ENCODE data around the gene TMEM270.
"Not testable (repeated sequence)": the region's sequence is repeated elsewhere in the genome, so short reads cannot be mapped to it uniquely, and the experiment has no call there.

The TMEM270 gene

DNA sequence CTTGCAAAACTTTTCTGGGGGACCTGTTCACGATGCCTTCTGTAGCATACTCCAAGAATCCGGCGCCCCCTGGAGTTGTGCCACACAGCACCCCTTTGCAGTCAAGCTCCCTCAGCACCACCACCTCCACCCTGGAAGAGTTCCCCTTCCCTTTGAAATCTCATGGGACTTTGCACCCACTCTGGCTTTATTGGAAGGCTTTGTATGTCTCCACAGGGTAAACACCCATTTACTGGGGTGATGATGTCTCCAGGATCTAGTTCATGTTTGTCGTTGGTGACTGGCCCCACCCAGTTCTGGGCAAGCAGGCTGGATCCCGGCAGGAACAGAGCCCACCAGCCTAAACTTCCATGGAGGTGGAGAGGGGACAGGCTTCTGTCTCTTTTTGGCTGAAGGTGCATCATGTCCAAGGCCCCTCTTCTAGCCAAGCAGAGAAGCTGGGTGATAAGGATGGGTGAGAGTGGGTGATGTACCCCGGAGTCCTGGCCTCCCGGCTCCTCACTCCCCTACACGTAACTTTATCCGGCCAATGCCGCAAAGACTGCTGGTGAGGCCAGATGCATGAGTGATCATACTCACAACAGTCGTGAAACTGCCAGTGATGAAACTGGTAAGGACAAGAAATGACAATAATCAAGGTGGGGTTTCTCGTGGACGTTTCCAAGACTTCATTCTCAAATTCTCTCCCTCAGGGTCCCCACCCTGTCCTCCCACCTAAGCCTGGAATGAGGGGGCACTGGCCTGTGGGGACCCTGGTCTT is 30.9 kb upstream of the TMEM270 start:
- H3K4me3 Mint-ChIP-seq = no peak overlapping the region

DNA sequence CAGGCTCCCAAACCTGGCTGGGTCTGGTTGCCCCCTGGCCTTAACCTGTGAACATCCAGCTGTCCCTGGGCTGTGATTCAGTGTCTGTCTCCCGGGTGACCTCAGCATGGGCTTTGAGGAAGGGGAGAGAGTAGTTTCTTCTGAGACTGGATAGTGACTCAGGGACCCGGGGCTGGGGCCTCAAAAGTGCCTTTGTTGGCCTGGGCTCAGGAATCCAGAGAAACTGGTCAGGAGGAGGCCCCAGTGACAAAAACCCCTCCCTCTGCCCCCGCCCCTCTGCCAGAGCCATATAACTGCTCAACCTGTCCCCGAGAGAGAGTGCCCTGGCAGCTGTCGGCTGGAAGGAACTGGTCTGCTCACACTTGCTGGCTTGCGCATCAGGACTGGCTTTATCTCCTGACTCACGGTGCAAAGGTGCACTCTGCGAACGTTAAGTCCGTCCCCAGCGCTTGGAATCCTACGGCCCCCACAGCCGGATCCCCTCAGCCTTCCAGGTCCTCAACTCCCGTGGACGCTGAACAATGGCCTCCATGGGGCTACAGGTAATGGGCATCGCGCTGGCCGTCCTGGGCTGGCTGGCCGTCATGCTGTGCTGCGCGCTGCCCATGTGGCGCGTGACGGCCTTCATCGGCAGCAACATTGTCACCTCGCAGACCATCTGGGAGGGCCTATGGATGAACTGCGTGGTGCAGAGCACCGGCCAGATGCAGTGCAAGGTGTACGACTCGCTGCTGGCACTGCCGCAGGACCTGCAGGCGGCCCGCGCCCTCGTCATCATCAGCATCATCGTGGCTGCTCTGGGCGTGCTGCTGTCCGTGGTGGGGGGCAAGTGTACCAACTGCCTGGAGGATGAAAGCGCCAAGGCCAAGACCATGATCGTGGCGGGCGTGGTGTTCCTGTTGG is 30.0 kb upstream of the TMEM270 start, which contains the start of gene CLDN4:
CLDN4 (plus strand) TSS at position 316 of the 903 bp plus-strand sequence; CDS start at position 522, 206 bp downstream.
- peak within 1 kb of the TSS in 1 of 2 donors; percentile 17 for H3K27ac Mint-ChIP-seq

More for the DNA sequence above, 30.9 kb upstream of the TMEM270 start:
- Mint-ChIP-seq H3K9me3 (no peaks in the 10 kb centered on the region), H3K27me3 (peaks cover 41% of the 10 kb centered on the region), H3K4me1 (peaks cover 33% of the 10 kb centered on the region), H3K27ac (peak overlapping the region in 1 of 2 donors; percentile 17)
- DNase-seq (no peak), ATAC-seq (no peak)

DNA sequence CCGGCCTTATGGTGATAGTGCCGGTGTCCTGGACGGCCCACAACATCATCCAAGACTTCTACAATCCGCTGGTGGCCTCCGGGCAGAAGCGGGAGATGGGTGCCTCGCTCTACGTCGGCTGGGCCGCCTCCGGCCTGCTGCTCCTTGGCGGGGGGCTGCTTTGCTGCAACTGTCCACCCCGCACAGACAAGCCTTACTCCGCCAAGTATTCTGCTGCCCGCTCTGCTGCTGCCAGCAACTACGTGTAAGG is 29.4 kb upstream of the TMEM270 start:
- ATAC-seq = no peak
- Mint-ChIP-seq H3K27me3 (peaks cover 34% of the 10 kb centered on the region), H3K4me3 (no peak overlapping the region), H3K9me3 (no peaks in the 10 kb centered on the region), H3K4me1 (peaks cover 33% of the 10 kb centered on the region), H3K27ac (no peak overlapping the region)
- DNase-seq = no peak

More for the DNA sequence above, 30.0 kb upstream of the TMEM270 start, which contains the start of gene CLDN4:
- Mint-ChIP-seq H3K9me3 (no peaks in the 10 kb centered on the region), H3K4me1 (peaks cover 33% of the 10 kb centered on the region), H3K4me3 (no peak within 1 kb of the TSS), H3K27me3 (peaks cover 40% of the 10 kb centered on the region)
- ATAC-seq = no peak
- no peak for DNase-seq

DNA sequence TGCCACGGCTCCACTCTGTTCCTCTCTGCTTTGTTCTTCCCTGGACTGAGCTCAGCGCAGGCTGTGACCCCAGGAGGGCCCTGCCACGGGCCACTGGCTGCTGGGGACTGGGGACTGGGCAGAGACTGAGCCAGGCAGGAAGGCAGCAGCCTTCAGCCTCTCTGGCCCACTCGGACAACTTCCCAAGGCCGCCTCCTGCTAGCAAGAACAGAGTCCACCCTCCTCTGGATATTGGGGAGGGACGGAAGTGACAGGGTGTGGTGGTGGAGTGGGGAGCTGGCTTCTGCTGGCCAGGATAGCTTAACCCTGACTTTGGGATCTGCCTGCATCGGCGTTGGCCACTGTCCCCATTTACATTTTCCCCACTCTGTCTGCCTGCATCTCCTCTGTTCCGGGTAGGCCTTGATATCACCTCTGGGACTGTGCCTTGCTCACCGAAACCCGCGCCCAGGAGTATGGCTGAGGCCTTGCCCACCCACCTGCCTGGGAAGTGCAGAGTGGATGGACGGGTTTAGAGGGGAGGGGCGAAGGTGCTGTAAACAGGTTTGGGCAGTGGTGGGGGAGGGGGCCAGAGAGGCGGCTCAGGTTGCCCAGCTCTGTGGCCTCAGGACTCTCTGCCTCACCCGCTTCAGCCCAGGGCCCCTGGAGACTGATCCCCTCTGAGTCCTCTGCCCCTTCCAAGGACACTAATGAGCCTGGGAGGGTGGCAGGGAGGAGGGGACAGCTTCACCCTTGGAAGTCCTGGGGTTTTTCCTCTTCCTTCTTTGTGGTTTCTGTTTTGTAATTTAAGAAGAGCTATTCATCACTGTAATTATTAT is 28.9 kb upstream of the TMEM270 start:
- no peak for ATAC-seq
- Mint-ChIP-seq H3K27me3 (peaks cover 28% of the 10 kb centered on the region), H3K4me1 (peaks cover 28% of the 10 kb centered on the region), H3K9me3 (no peaks in the 10 kb centered on the region), H3K27ac (no peak overlapping the region), H3K4me3 (no peak overlapping the region)
- DNase-seq = no peak

DNA sequence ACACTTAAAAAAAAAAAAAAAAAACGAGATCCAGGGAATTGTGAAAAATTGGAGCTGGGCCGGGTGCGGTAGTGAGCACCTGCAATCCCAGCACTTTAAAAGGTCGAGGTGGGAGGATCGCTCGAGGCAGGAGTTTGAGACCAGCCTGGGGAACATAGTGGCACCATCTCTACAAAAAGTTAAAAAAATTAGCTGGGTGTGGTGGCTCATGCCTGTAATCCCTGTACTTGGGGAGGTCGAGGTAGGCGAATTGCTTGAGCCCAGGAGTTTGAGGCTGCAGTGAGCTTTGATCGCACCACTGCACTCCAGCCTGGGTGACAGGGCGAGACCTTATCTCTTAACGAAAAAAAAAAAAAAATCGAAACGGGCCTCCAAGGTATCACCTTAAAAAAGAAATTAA is 28.2 kb upstream of the TMEM270 start:
- H3K4me3 Mint-ChIP-seq = no peak overlapping the region
- H3K27ac Mint-ChIP-seq = no peak overlapping the region
- H3K4me1 Mint-ChIP-seq = peaks cover 20% of the 10 kb centered on the region
- H3K9me3 Mint-ChIP-seq = no peaks in the 10 kb centered on the region
- no peak for ATAC-seq
- peaks cover 21% of the 10 kb centered on the region for H3K27me3 Mint-ChIP-seq
- DNase-seq = no peak

DNA sequence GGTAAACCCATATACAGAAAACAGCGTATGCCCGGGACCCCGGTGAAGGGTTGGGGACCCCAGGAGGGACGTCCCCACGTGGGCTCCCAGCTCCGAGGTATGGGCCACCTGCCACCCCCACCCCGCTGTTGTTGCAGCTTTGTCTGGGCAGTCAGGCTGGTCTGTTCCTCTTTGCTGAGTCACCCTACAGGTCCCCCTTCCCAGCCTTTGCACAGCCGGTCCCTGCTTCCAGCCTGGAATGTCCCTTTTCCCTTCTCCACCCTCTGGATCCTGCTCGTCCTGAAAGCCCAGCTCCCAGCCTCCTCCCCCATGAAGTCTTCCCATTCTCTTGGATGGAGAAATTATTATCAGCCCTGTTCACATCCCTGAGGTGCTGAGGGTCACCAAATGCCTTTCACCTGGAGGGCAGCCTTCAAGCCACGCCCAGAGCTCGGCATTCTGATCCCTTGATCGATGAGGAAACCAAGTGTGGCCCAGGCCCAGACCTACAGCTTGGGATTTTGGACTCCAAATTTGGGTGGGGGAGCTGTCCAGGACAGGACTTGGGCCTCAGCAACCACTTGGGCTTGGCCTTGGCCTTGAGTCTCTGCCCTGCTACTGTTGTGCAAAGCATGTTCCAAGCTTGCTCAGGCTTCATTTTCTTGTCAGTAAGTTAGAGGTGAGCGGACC is 27.6 kb upstream of the TMEM270 start:
- Mint-ChIP-seq H3K27me3 (peaks cover 18% of the 10 kb centered on the region), H3K27ac (no peak overlapping the region), H3K4me3 (no peak overlapping the region), H3K9me3 (no peaks in the 10 kb centered on the region), H3K4me1 (peaks cover 14% of the 10 kb centered on the region)
- ATAC-seq = no peak
- DNase-seq = no peak

DNA sequence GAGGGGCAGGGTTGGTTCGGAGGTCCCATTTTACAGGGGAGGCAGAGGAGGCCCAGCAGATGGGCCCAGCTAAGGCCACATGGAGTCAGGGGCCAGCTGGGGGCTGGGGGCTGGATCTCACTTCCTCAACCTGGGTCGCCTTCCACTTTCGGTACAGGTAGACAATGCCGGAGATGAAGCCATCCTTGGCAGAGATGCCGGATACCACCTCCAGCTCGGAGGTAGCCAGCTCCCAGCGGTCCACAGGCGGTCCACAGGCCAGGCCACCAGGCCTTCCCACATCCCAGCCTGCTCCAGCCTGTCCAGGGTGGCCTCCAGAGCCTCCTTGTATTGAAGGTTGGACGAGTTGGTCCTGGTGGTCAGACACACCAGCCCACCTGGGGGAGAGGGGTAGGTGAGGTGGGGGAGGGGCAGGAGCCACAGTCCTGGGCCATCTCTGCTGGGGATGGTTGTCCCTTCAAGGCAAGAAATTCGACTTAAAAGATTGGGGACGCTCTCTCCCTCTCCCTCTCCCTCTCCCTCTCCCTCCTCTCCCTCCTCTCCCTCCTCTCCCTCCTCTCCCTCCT is 26.2 kb upstream of the TMEM270 start:
- H3K27ac Mint-ChIP-seq = no peak overlapping the region
- no peak for DNase-seq
- H3K4me3 Mint-ChIP-seq = no peak overlapping the region
- ATAC-seq = no peak
- peaks cover 10% of the 10 kb centered on the region for H3K4me1 Mint-ChIP-seq
- H3K9me3 Mint-ChIP-seq = no peaks in the 10 kb centered on the region
- peaks cover 6% of the 10 kb centered on the region for H3K27me3 Mint-ChIP-seq

DNA sequence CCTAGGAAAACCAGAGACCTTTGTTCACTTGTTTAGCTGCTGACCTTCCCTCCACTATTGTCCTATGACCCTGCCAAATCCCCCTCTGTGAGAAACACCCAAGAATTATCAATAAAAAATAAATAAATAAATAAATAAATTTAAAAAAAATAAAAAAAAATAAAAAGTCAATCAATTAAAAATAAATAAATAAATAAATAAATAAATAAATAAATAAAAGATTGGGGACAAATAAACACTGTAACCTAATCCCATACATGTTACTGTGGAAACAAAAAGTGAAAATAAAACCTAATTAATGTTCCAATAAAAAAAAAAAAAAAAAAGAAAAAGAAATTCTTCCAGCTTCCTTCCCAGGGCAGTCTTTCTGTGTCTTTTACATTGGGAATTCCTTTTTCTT is 23.8 kb upstream of the TMEM270 start:
- not testable (repeated sequence) for DNase-seq, H3K4me3 Mint-ChIP-seq, H3K27me3 Mint-ChIP-seq, H3K27ac Mint-ChIP-seq, ATAC-seq, H3K9me3 Mint-ChIP-seq
- H3K4me1 Mint-ChIP-seq = peaks cover 22% of the 10 kb centered on the region

DNA sequence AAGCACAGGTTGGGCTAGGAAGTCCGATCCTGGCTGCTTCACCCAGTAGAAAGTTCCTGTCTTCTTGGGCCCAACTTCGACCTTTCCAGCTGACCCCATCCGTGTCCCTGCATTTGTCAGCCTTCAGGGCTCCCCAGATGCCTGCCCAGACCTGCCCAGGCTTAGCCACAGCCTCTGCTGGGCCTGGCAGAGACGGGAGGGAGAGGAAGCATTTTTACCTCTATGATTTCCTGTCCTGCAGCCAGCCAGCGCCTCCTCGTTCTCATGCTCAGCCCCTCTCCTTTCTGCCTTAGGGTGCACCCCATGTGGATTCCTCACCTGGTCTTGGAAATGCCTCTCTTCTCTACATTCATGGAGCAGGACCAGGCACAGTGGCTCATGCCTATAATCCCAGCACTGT is 22.3 kb upstream of the TMEM270 start:
- Mint-ChIP-seq H3K27ac (no peak overlapping the region), H3K4me3 (no peak overlapping the region), H3K4me1 (peaks cover 26% of the 10 kb centered on the region), H3K9me3 (no peaks in the 10 kb centered on the region), H3K27me3 (no peaks in the 10 kb centered on the region)
- ATAC-seq (no peak), DNase-seq (no peak)

DNA sequence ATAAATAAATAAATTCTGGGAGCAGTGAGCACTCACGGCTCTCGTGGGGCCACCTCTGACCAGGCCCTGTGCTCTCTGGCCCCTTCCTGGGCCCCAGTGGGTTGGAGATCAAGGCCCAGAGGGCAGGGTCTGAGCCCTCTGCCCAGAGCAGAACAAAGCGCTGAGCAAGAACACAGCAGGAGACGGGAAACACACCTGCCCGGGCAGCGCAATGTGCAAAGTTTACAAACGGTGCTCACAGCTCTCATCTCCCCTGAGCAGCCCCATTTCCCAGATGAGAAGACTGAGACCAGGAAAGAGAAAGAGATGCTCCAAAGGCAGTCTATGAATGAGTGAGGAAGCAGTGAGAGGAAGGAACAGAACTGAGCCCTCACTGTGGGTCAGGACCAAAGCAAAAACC is 21.7 kb upstream of the TMEM270 start:
- DNase-seq (no peak), ATAC-seq (no peak)
- H3K9me3 Mint-ChIP-seq = no peaks in the 10 kb centered on the region
- H3K4me3 Mint-ChIP-seq = no peak overlapping the region
- peak overlapping the region in 1 of 2 donors; percentile 39 for H3K27ac Mint-ChIP-seq
- no peaks in the 10 kb centered on the region for H3K27me3 Mint-ChIP-seq
- H3K4me1 Mint-ChIP-seq = peaks cover 33% of the 10 kb centered on the region

DNA sequence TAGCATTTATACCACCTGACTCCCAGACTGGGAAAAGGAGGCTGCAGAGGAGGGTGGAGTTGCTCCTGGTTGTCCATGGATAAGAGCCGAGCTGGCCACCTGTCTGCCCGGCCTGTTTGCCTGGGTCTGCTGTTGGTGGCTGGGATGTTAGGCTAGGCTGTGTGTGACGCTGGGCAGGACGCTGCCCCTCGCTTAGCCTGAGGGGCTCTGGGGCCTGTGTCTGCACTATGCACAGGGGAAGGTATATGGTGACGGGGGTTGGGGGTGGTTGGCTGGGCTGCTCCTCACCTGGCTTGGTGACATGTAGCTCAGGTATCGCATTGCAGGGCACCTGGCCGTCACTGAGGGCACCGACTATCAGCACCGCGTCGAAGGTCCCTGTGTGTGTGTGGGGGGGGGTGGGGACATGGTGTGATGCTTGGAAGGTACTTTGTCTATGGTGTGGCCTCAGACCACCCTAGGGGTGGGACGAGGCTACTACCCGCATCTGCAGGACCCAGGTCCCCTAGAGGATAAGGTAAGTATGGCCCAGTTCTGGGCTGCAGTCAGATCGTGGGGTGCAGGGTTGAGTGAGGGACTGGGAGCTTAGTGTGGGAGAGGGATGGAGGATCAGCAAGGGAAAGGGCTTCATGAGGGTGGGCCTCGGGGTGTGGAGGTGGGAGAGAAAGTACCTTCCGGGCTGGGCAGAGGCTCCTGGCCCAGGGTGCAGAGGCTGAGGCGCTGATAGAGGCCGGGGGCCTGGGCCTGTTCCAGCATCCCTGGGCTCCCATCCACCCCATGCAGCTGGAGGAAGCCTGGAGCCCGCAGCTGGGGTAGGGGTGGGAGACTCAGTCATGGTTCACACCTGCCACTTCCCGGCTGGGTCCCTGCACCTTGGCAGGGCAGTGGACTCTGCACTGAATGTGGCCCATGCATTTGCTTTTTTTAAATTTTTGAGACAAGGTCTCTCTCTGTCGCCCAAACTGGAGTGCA is 20.9 kb upstream of the TMEM270 start:
- Mint-ChIP-seq H3K27me3 (no peaks in the 10 kb centered on the region), H3K4me1 (peaks cover 35% of the 10 kb centered on the region), H3K27ac (no peak overlapping the region), H3K9me3 (no peaks in the 10 kb centered on the region), H3K4me3 (no peak overlapping the region)
- DNase-seq (no peak), ATAC-seq (no peak)

DNA sequence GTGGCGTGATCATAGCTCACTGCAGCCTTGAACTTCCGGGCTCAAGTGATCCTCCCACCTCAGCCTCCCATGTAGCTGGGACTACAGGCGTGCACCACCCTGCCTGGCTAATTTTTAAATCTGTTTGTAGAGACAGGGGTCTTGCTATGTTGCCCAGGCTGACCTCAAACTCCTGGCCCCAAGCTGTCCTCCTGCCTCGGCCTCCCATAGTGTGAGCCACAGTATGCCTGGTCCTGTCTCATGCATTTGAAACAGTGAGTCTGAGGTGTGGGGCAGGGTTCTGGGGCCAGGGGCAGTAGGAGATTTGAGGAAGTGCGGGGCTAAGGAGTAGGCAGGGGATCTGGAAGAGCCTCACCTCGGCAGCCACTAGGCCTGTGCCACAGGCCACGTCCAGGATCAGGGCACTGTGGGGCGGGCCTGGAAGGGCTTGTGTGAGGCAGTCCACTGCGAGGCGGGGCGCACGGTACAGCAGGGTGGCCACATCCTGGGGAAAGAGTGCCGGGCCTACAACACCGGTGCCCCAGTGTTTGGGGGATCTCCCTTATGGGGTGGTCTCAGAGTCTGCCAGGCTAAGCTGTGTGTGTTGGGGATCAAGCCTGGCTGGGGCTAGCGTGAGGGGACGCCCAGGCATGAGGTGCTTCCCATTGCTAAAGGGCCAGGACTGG is 20.1 kb upstream of the TMEM270 start:
- H3K9me3 Mint-ChIP-seq = no peaks in the 10 kb centered on the region
- H3K4me1 Mint-ChIP-seq = peaks cover 37% of the 10 kb centered on the region
- no peak overlapping the region for H3K27ac Mint-ChIP-seq
- no peak for DNase-seq
- no peak for ATAC-seq
- no peaks in the 10 kb centered on the region for H3K27me3 Mint-ChIP-seq
- peak overlapping the region in 1 of 2 donors; percentile 90 for H3K4me3 Mint-ChIP-seq

DNA sequence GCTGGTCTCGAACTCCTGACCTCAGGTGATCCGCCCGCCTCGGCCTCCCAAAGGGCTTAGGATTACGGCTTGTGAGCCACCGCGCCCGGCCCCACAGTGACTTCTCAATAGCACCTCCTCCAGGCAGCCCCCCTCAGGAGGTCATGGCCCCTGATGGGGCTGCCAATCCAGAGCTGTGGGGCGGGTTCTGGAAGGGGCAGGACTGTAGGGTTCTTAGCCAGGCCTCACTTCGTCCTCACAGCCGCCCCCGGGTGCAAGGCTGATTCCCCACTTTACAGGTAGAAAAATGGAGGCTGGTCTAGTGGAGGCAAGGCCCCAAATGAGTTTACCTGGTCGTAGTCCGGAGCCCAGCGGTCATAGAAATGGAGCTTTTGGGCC is 19.3 kb upstream of the TMEM270 start:
- no peaks in the 10 kb centered on the region for H3K9me3 Mint-ChIP-seq
- peak; percentile 8 for ATAC-seq
- no peaks in the 10 kb centered on the region for H3K27me3 Mint-ChIP-seq
- no peak for DNase-seq
- H3K27ac Mint-ChIP-seq = peak overlapping the region in 1 of 2 donors; percentile 83
- peak overlapping the region; percentile 86 to 90 for H3K4me3 Mint-ChIP-seq
- peaks cover 43% of the 10 kb centered on the region for H3K4me1 Mint-ChIP-seq

All from stimulated activated naive CD8-positive, alpha-beta T cell treated with anti-CD3 and anti-CD28 coated beads, Interleukin-15, amount 100 ng/mL, for 72 hours (primary cell).